Smooth muscle cell (in vitro differentiated cells): ENCODE results near the gene TMEM203. TPM values are rescaled to one million over a fixed set of nuclear protein-coding genes. Genes with fewer than 3 reads are reported as not detected.

Source experiments
- DNase-seq: peaks from one replicate; lab custom pipeline; 2025; ENCODE audit not compliant: unreplicated experiment; lab: John Stamatoyannopoulos, UW
- H2AFZ ChIP-seq: fragments of 200-600 bp; sonication (generic); 2 replicates; pipeline ENCODE4 v1.6.0; 2016; ENCODE audit warnings: antibody characterized with exemption, low read depth, mild to moderate bottlenecking
- H3F3A ChIP-seq: fragments of 200-600 bp; sonication (generic); 2 replicates; pipeline ENCODE4 v1.6.0; 2017; ENCODE audit warnings: antibody characterized with exemption, low read depth
- H3K27ac ChIP-seq: fragments of 200-600 bp; sonication (generic); 2 replicates; pipeline ENCODE4 v1.5.1; 2016; ENCODE audit warnings: low read depth, mild to moderate bottlenecking
- H3K27me3 ChIP-seq: fragments of 200-600 bp; sonication (generic); 2 replicates; pipeline ENCODE4 v1.6.1; 2016; ENCODE audit warnings: low read depth, mild to moderate bottlenecking
- H3K36me3 ChIP-seq: fragments of 200-600 bp; sonication (generic); 2 replicates; pipeline ENCODE4 v1.5.1; 2016; ENCODE audit warnings: low read depth
- H3K4me1 ChIP-seq: fragments of 200-600 bp; sonication (generic); 2 replicates; pipeline ENCODE4 v1.5.1; 2016; ENCODE audit warnings: low read depth
- H3K4me2 ChIP-seq: fragments of 200-600 bp; sonication (generic); 2 replicates; pipeline ENCODE4 v1.6.0; 2016; ENCODE audit warnings: mild to moderate bottlenecking
- H3K4me3 ChIP-seq: fragments of 200-600 bp; sonication (generic); 2 replicates; pipeline ENCODE4 v1.5.1; 2016; ENCODE audit warnings: mild to moderate bottlenecking
- H3K79me2 ChIP-seq: fragments of 200-600 bp; sonication (generic); 2 replicates; pipeline ENCODE4 v1.6.0; 2016; ENCODE audit warnings: low read depth, mild to moderate bottlenecking
- H3K9ac ChIP-seq: fragments of 200-600 bp; sonication (generic); 2 replicates; pipeline ENCODE4 v1.6.0; 2016; ENCODE audit warnings: low read depth
- H3K9me3 ChIP-seq: fragments of 200-600 bp; sonication (generic); replicated peaks from 2 replicates; pipeline ENCODE4 v1.5.1; 2016; ENCODE audit warnings: low read depth
- H4K20me1 ChIP-seq: fragments of 200-600 bp; sonication (generic); 2 replicates; pipeline ENCODE4 v1.6.0; 2016; ENCODE audit warnings: low read depth
- WGBS: methylation state at CpG from one replicate; pipeline ENCODE4 v1.1.7; 2016; ENCODE audit warnings: low lambda C conversion rate; 5-methylcytosine and 5-hydroxymethylcytosine counted together
- polyA plus RNA-seq: library from polyadenylated mRNA; unstranded; fragments of >200 nt; fragmentation: Nextera tagmentation; extraction: Ambion mirVana; gene quantifications from 2 replicates; pipeline ENCODE4 v1.2.1, GENCODE V29; 2016
- total RNA-seq: library from RNA; depleted of rRNA; stranded (reverse); fragments of >200 nt; gene quantifications from 2 replicates; pipeline ENCODE4 v1.2.3, GENCODE V29; 2014
- TF ChIP-seq, protein P1 (sequence below): fragments of 200-600 bp; sonication (generic); IDR thresholded peaks from 2 replicates; pipeline ENCODE4 v1.5.1; 2017; ENCODE audit warnings: borderline replicate concordance, mild to moderate bottlenecking, antibody characterized with exemption; ENCODE audit not compliant: insufficient read depth, poor library complexity, severe bottlenecking

TMEM203 gene
- total and polyA plus RNA-seq, 2 experiments from 2014 or later: 31.0 to 55.1 TPM

DNA sequence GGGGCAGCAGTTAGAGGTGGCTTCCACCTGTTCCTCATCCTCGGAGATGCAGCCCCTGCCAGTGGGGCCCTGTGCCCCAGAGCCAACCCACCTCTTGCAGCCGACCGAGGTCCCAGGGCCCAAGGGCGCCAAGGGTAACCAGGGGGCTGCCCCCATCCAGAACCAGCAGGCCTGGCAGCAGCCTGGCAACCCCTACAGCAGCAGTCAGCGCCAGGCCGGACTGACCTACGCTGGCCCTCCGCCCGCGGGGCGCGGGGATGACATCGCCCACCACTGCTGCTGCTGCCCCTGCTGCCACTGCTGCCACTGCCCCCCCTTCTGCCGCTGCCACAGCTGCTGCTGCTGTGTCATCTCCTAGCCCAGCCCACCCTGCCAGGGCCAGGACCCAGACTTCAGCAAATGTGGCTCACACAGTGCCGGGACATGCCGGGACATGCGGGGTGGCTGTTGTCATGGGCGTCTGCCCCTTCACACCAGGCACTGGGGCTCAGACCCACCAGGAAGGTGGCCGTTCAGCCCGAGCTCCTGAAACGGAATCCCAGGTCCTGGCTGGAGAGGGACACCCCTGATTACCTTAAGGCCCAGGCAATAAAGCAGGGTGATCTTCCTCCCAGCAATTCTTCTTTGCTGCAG, 20.4 kb upstream of the TMEM203 start:
- H3K4me2 ChIP-seq: no peak overlapping the region
- H3K9ac ChIP-seq: no peak overlapping the region
- no peak for DNase-seq
- H2AFZ ChIP-seq: no peak overlapping the region
- 90% methylated on average over 21 of the region's 21 CpGs for WGBS
- no peak overlapping the region for H3K4me3 ChIP-seq
- no peaks in the 10 kb centered on the region for H3F3A ChIP-seq
- TF ChIP-seq, protein P1, sequence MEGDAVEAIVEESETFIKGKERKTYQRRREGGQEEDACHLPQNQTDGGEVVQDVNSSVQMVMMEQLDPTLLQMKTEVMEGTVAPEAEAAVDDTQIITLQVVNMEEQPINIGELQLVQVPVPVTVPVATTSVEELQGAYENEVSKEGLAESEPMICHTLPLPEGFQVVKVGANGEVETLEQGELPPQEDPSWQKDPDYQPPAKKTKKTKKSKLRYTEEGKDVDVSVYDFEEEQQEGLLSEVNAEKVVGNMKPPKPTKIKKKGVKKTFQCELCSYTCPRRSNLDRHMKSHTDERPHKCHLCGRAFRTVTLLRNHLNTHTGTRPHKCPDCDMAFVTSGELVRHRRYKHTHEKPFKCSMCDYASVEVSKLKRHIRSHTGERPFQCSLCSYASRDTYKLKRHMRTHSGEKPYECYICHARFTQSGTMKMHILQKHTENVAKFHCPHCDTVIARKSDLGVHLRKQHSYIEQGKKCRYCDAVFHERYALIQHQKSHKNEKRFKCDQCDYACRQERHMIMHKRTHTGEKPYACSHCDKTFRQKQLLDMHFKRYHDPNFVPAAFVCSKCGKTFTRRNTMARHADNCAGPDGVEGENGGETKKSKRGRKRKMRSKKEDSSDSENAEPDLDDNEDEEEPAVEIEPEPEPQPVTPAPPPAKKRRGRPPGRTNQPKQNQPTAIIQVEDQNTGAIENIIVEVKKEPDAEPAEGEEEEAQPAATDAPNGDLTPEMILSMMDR: no peak
- peaks cover 8% of the 10 kb centered on the region for H3K4me1 ChIP-seq
- no peaks in the 10 kb centered on the region for H4K20me1 ChIP-seq
- H3K27me3 ChIP-seq: no peaks in the 10 kb centered on the region
- H3K79me2 ChIP-seq: no peaks in the 10 kb centered on the region
- no peaks in the 10 kb centered on the region for H3K9me3 ChIP-seq
- no peaks in the 10 kb centered on the region for H3K36me3 ChIP-seq
- peak overlapping the region; percentile 52 for H3K27ac ChIP-seq

DNA sequence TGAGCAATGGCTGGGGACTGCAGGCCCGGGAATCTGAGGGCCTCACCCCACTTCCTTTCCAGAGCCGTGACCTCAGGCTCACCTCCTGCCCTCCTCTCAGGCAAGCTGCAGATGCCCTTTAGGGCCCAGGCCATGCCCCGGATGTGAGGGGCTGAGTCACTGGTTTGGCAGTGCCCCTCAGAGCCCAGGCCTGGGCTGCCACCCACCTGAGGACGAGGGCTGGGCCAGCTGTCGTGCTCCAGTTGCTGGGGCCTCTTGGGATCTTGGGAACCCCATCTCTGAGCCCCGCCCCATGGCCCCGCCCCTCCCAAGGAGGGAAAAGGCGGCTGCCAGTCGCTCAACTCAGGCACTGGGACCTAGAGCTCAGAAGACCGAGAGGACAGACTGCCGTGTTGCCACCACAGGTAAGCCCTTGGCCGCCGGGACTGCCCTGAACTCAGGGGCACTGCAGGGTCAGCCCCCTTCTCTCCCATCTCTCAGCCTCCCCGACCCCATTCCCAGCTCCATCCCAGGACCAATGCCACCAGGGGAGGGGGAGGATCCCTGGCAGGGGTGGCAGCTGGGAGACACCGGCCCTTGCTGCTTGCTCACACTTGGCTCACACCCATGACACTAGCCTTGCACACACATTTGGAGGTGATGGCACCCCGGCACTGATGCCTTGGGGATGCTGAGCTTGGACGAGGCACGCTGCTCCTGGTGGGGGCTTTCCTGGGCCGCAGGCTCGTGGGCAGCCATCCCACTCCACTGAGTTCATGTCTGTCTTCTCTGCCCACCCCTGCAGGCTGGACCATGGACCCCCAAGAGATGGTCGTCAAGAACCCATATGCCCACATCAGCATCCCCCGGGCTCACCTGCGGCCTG, 19.6 kb upstream of the TMEM203 start, which contains the start of gene CYSRT1:
CYSRT1 (plus strand) TSS at position 345 of the 865 bp plus-strand sequence; CDS start at position 793, 448 bp downstream.
- no peaks in the 10 kb centered on the region for H3F3A ChIP-seq
- H2AFZ ChIP-seq: no peak within 1 kb of the TSS
- H3K4me3 ChIP-seq: peak within 1 kb of the TSS; percentile 61
- peak within 1 kb of the TSS; percentile 77 for H3K9ac ChIP-seq
- no peaks in the 10 kb centered on the region for H3K27me3 ChIP-seq
- H3K27ac ChIP-seq: peak within 1 kb of the TSS; percentile 52
- H3K4me2 ChIP-seq: peak within 1 kb of the TSS; percentile 89
- 77% methylated on average over 21 of the region's 23 CpGs for WGBS
- TF ChIP-seq, protein P1: no peak
- H3K9me3 ChIP-seq: no peaks in the 10 kb centered on the region
- H3K79me2 ChIP-seq: no peaks in the 10 kb centered on the region
- DNase-seq: no peak
- H4K20me1 ChIP-seq: no peaks in the 10 kb centered on the region
- H3K4me1 ChIP-seq: peaks cover 8% of the 10 kb centered on the region
- no peaks in the 10 kb centered on the region for H3K36me3 ChIP-seq

DNA sequence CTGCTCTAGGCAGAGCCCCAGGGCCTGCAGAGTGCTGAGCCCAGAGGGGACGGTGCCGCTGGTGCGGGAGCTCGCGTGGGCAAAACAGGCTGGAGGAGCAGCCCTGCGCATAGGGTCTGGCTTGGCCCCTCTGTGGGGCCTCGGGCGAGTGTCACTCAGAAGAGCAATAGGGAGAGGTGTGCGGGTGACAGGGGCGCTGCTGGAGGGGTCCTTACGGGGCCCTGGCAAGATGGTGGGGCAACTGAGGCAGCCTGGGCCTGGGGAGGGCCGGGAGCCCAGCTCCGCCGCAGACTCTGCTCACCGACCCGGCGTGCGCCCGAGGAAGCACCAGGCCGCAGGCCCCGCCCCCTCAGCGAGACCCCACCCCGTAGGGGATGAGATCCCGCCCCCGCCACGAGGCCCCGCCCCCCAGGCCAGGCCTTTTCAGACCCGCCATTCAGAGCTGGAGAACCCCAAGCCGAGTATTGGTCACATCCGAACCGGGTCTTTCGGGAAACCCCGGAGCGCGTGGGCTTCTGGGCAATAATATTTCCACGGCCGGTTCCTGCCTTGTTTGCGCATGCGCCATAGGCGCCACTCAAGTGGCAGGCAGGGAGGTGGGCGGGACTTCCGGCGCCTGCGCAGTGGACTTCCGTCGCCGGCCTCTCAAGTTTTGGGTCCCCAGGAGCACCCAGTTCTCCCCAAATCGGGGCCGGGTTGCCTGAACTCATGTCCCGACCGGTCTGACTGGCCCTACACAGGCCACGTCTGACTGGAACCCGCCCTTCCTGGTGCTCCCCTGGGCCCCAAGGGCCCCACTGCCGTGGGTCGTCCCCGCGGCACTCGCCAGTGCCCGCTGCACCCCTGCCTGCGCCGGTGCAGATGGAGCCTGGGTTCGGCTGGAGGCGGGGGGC, 17.9 kb upstream of the TMEM203 start:
- peak; percentile 96 for DNase-seq
- no peaks in the 10 kb centered on the region for H3F3A ChIP-seq
- peak overlapping the region; percentile 77 for H3K9ac ChIP-seq
- peak overlapping the region; percentile 72 for H3K27ac ChIP-seq
- H3K4me2 ChIP-seq: peak overlapping the region; percentile 89
- TF ChIP-seq, protein P1: no peak
- no peaks in the 10 kb centered on the region for H3K79me2 ChIP-seq
- H3K4me1 ChIP-seq: peaks cover 8% of the 10 kb centered on the region
- no peaks in the 10 kb centered on the region for H3K36me3 ChIP-seq
- peak overlapping the region; percentile 61 for H3K4me3 ChIP-seq
- peak overlapping the region; percentile 56 for H2AFZ ChIP-seq
- H3K9me3 ChIP-seq: no peaks in the 10 kb centered on the region
- WGBS: 4% methylated on average over 51 of the region's 63 CpGs
- H4K20me1 ChIP-seq: no peaks in the 10 kb centered on the region
- H3K27me3 ChIP-seq: no peaks in the 10 kb centered on the region
